ENCODE data around the gene PIEZO2.

GRCh38 chr18:10767658-10768057 lies 381.7 kb downstream of the PIEZO2 start:
- no peak for TF ChIP-seq TAF1 (IDR thresholded peaks at IDR 0.05; ENCODE audit: borderline replicate concordance, low read depth, low read length)
- no peak for TF ChIP-seq POLR2A (IDR thresholded peaks at IDR 0.05; ENCODE audit: low read depth, low read length)
- no peak for TF ChIP-seq POLR2AphosphoS5 (IDR thresholded peaks at IDR 0.05; ENCODE audit: low read depth, low read length)

Data from GM12892 (cell line).